CD4-positive, alpha-beta memory T cell (primary cell): ENCODE results near the gene MAML2. TPM values are rescaled to one million over a fixed set of nuclear protein-coding genes. Genes with fewer than 3 reads are reported as not detected.

Experiments used
- CTCF ChIA-PET: fragments of 350-600 bp; sonication (Branson Sonifier 250); formaldehyde crosslinking; loops from one replicate; lab custom pipeline; 2021; ENCODE audit warnings: inconsistent platforms; ENCODE audit not compliant: partially characterized antibody; lab: Charles Lee
- POLR2A ChIA-PET: fragments of 350-600 bp; sonication (Branson Sonifier 250); formaldehyde crosslinking; loops from one replicate; lab custom pipeline; 2021; ENCODE audit not compliant: partially characterized antibody; lab: Charles Lee
- DNase-seq, 5 donors: peaks; one replicate each; pipeline versions ENCODE4 v3.0.0 to v3.0.0-alpha.2; 2020 to 2022; ENCODE audit warnings: mixed read lengths in 1 of 5
- H3K27ac ChIP-seq: one replicate; pipeline ENCODE4 v1.7.0; 2013; ENCODE audit warnings: low read depth, low read length
- H3K27me3 ChIP-seq: 2 replicates; pipeline ENCODE4 v1.7.0; 2013; ENCODE audit warnings: mild to moderate bottlenecking, low read length, moderate library complexity; ENCODE audit not compliant: insufficient read depth
- H3K36me3 ChIP-seq: 2 replicates; pipeline ENCODE4 v1.7.0; 2013; ENCODE audit warnings: mild to moderate bottlenecking, low read length, moderate library complexity; ENCODE audit not compliant: insufficient read depth
- H3K4me1 ChIP-seq: 2 replicates; pipeline ENCODE4 v1.7.0; 2013; ENCODE audit warnings: mild to moderate bottlenecking, low read length, moderate library complexity; ENCODE audit not compliant: insufficient read depth
- H3K4me3 ChIP-seq, 2 donors: one replicate each; pipeline ENCODE4 v1.7.0; 2013; ENCODE audit warnings: low read length in 2 of 2, mild to moderate bottlenecking in 1 of 2
- H3K9me3 ChIP-seq, 2 donors: one replicate each; pipeline ENCODE4 v1.7.0; 2013; ENCODE audit warnings: low read length in 2 of 2, control low read depth in 1 of 2; ENCODE audit not compliant: control insufficient read depth in 1 of 2
- H3K27ac Mint-ChIP-seq, 7 donors: one replicate each; pipeline ENCODE4 v1.8.0; 2020 to 2021; ENCODE audit warnings: mixed read lengths in 7 of 7, mild to moderate bottlenecking in 6 of 7, inconsistent platforms in 3 of 7, moderate library complexity in 3 of 7
- H3K27me3 Mint-ChIP-seq, 2 donors: one replicate each; pipeline ENCODE4 v1.8.0; 2020 to 2021; ENCODE audit warnings: mixed read lengths in 2 of 2
- H3K36me3 Mint-ChIP-seq, 2 donors: one replicate each; pipeline ENCODE4 v1.8.0; 2020 to 2021; ENCODE audit warnings: mixed read lengths in 2 of 2, inconsistent platforms in 1 of 2, mild to moderate bottlenecking in 1 of 2
- H3K4me1 Mint-ChIP-seq, 4 donors: one replicate each; pipeline ENCODE4 v1.8.0; 2020 to 2021; ENCODE audit warnings: mixed read lengths in 4 of 4, mild to moderate bottlenecking in 1 of 4
- H3K4me3 Mint-ChIP-seq, 8 donors: one replicate each; pipeline ENCODE4 v1.8.0; 2020 to 2021; ENCODE audit warnings: mixed read lengths in 8 of 8, mild to moderate bottlenecking in 7 of 8, moderate library complexity in 6 of 8, inconsistent platforms in 3 of 8
- H3K9me3 Mint-ChIP-seq, 8 donors: one replicate each; pipeline ENCODE4 v1.8.0; 2020 to 2021; ENCODE audit warnings: mixed read lengths in 8 of 8, mild to moderate bottlenecking in 5 of 8, inconsistent platforms in 3 of 8, moderate library complexity in 1 of 8
- intact Hi-C: fragments of 100-400 bp; cut with micrococcal nuclease; formaldehyde crosslinking; loops from one replicate; pipeline ENCODE4 v1.15.1; 2023
- polyA plus RNA-seq, 2 donors: library from polyadenylated mRNA; unstranded; fragments of 300-500 nt; fragmentation: Illumina TruSeq; gene quantifications; one replicate each; pipeline ENCODE4 v1.2.3, GENCODE V29; 2021
- total RNA-seq, 2 experiments: library from RNA; stranded (reverse); gene quantifications; one replicate each; pipeline ENCODE4 v1.2.3, GENCODE V29; 2021

The MAML2 gene
- total and polyA plus RNA-seq, 4 experiments from 2014 or later = 1.6 to 38.3 (median 25.5) TPM

DNA sequence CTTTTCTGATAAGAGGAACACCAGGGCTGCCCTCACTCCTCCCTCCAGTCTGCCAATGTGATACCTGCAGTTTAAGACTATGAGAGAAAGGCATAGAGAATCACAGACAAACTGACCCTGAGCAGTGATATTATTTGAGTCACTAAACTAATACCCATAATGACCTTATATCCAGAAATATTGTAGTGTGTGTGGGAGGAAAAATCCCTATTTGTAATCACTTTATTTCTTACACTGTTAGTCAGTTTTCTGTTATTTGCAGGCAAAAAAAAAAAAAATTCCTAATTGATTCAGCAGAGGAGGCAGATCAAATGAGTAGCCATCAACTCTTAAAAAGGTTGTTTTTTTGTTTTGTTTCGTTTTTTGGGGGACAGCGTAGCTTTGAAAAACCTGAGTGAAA is 82.5 kb downstream of the MAML2 start:
- intact Hi-C loops = no loop called here
- CTCF ChIA-PET = interaction anchor here (1.3 to 4.9 kb wide), 2 partner anchors 19 to 81 kb away, joined by 3 to 43 read pairs; partner anchors contain the start of gene MAML2
- peaks cover 9 to 15% of the 10 kb centered on the region in 2 donors for H3K36me3 Mint-ChIP-seq

DNA sequence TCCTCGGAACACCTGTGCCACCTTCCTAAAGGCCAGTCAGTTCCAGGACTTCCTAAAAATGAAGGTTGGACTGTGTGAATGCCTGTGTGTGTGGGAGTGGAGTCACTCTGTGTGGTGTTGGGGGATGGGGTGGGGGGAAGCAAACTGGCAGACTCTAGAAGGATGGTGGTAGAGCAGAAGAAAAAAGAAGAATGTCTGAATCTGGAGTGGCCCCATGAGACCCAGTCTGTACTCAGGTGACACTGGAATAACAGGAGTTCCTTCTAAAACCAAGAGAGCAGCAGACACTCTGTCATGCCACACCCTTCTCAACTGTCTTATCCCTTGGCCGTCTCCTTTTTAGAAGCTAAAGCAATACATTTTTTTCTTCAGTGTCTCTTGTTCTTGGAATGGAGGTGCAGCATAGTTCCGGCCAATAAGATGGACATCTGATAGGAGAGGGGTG is 82.9 kb downstream of the MAML2 start:
- H3K4me1 ChIP-seq = peaks cover 83% of the 10 kb centered on the region
- POLR2A ChIA-PET = interaction anchor here (0.6 to 3.1 kb wide), 8 partner anchors 10 to 81 kb away, joined by 3 to 51 read pairs (median 4); partner anchors contain the start of gene MAML2
- no peak overlapping the region for H3K4me3 ChIP-seq

More for the DNA sequence above, 82.5 kb downstream of the MAML2 start:
- peaks cover 69 to 96% (median 85%) of the 10 kb centered on the region in 4 donors for H3K4me1 Mint-ChIP-seq
- peaks cover 0 to 2% (median 0%) of the 10 kb centered on the region in 8 donors for H3K9me3 Mint-ChIP-seq
- H3K4me1 ChIP-seq = peaks cover 83% of the 10 kb centered on the region
- H3K27ac ChIP-seq = peak overlapping the region; percentile 74
- DNase-seq = no peak
- no peaks in the 10 kb centered on the region for H3K27me3 Mint-ChIP-seq
- H3K4me3 Mint-ChIP-seq = peak overlapping the region in 4 of 8 donors; percentile 13 to 78 (median 42)
- no peaks in the 10 kb centered on the region for H3K9me3 ChIP-seq
- POLR2A ChIA-PET = interaction anchor here (0.6 to 3.1 kb wide), 5 partner anchors 16 to 81 kb away, joined by 3 to 51 read pairs (median 3); partner anchors contain the start of gene MAML2
- no peak overlapping the region for H3K4me3 ChIP-seq
- no peaks in the 10 kb centered on the region for H3K27me3 ChIP-seq
- H3K36me3 ChIP-seq = no peaks in the 10 kb centered on the region
- H3K27ac Mint-ChIP-seq = peak overlapping the region; percentile 75 to 98 (median 96)

DNA sequence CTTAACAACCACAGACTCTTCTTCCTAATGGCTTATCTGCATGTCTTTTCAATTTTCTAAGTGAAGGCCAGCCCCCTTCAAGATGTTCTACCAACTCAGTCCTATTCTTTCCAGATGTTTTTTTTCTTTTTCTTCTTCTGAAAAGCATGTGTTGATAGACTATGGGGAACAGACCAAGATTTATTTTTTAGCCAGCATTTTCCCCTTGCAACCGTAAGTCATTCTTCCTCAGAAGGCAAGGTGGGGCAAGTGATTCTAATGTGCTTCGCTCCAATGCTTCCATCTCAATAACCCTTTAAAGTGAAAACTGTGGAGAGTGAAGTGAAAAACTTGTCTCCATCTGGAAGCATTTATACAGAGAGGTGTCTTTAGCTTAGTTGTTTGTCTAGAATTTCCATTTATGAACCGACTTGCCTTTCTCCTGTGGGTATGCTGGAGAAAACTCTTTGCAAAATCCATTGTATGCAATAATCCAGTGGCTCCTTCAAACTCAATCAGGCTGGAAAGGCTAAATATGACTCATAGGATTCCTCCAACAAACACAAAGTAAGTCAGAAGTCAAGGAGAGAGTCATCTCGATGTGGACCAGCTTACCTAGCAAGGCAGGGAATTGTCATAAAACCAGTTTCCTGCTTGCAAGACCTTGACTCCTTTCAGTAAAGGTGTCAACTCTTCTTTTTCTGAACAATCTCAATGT is 83.7 kb downstream of the MAML2 start:
- Mint-ChIP-seq H3K27ac (peak overlapping the region; percentile 96 to 99 (median 97)), H3K9me3 (peaks cover 0 to 2% (median 0%) of the 10 kb centered on the region in 8 donors), H3K4me3 (peak overlapping the region in 7 of 8 donors; percentile 50 to 89 (median 82)), H3K36me3 (peaks cover 7 to 9% of the 10 kb centered on the region in 2 donors), H3K4me1 (peaks cover 68 to 95% (median 84%) of the 10 kb centered on the region in 4 donors), H3K27me3 (no peaks in the 10 kb centered on the region)
- H3K4me3 ChIP-seq = no peak overlapping the region
- intact Hi-C loops = loop anchor here (1.0 to 2.0 kb wide), 4 partner anchors 8 to 244 kb away; no protein-coding TSS in a partner anchor
- no peak for DNase-seq
- POLR2A ChIA-PET = interaction anchor here (0.6 to 3.1 kb wide), 15 partner anchors 8 to 82 kb away, joined by 3 to 51 read pairs (median 5); partner anchors contain the start of gene MAML2
- H3K36me3 ChIP-seq = no peaks in the 10 kb centered on the region
- H3K9me3 ChIP-seq = no peaks in the 10 kb centered on the region
- H3K27me3 ChIP-seq = no peaks in the 10 kb centered on the region
- CTCF ChIA-PET = interaction anchor here (1.2 to 4.9 kb wide), 4 partner anchors 10 to 206 kb away, joined by 3 to 43 read pairs (median 4); partner anchors contain the start of gene MAML2
- H3K4me1 ChIP-seq = peaks cover 89% of the 10 kb centered on the region
- peak overlapping the region; percentile 74 for H3K27ac ChIP-seq

More for the DNA sequence above, 82.9 kb downstream of the MAML2 start:
- Mint-ChIP-seq H3K9me3 (peaks cover 0 to 2% (median 0%) of the 10 kb centered on the region in 8 donors), H3K27me3 (no peaks in the 10 kb centered on the region), H3K27ac (peak overlapping the region; percentile 80 to 99 (median 96)), H3K36me3 (peaks cover 9 to 15% of the 10 kb centered on the region in 2 donors), H3K4me3 (peak overlapping the region in 7 of 8 donors; percentile 10 to 78 (median 34)), H3K4me1 (peaks cover 70 to 96% (median 85%) of the 10 kb centered on the region in 4 donors)
- Histone ChIP-seq H3K27ac (peak overlapping the region; percentile 74), H3K36me3 (no peaks in the 10 kb centered on the region), H3K27me3 (no peaks in the 10 kb centered on the region), H3K9me3 (no peaks in the 10 kb centered on the region)
- DNase-seq = no peak
- intact Hi-C loops = no loop called here
- CTCF ChIA-PET = interaction anchor here (1.3 to 4.9 kb wide), 2 partner anchors 19 to 81 kb away, joined by 3 to 43 read pairs; partner anchors contain the start of gene MAML2

DNA sequence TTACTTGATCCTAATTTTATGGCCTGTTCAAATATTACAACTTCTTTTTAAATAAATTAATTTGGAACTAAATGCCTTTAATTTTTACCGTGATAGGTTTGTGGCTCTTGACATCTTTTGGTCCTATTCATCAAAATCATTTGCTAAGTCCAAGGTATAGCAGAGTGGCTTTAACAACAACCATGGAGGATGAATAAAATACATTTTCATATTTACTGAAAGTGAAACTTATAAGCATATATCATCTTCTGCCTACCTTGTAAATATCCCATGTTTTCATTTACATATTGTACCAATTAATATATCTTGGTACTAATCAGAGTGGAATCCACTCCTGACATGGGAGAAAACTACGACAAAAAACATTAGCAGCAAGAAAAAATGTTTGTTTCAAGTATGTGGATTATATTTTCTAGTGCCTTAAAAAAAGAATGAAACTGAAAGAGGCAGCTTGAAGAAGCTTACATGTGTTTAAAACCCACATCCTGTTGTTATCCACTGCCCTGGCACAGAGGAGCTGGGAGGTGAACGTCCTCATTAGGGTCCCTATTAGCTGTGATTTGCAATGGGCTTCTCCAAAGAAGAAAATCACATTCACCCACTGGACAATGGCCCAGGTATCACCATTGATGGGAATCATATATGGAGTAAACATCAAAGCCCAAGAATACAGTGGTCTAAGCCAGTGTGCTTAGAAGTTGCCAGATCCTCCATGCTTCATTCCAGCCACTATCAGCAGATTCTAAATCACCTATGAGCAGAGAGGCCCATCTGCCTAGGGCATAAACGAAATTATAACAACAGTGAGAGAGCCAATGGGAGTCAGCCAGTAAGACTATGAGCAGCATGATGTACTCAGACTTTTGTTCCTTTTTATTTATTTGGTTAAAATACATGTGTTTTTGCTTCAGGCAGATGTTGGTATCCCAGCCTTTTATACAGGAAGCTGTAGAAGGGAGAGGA is 84.7 kb downstream of the MAML2 start:
- H3K4me1 ChIP-seq = peaks cover 90% of the 10 kb centered on the region
- ChIA-PET CTCF (interaction anchor here (1.2 to 4.9 kb wide), 4 partner anchors 11 to 205 kb away, joined by 3 to 43 read pairs (median 4); partner anchors contain the start of gene MAML2), POLR2A (interaction anchor here (0.7 to 3.1 kb wide), 17 partner anchors 9 to 246 kb away, joined by 3 to 51 read pairs (median 5); partner anchors contain the start of gene MAML2)
- Mint-ChIP-seq H3K9me3 (peaks cover 0 to 2% (median 0%) of the 10 kb centered on the region in 8 donors), H3K27ac (peak overlapping the region; percentile 96 to 99 (median 97)), H3K4me1 (peaks cover 70 to 95% (median 84%) of the 10 kb centered on the region in 4 donors), H3K4me3 (peak overlapping the region; percentile 72 to 89 (median 82)), H3K36me3 (peaks cover 0 to 6% of the 10 kb centered on the region in 2 donors), H3K27me3 (no peaks in the 10 kb centered on the region)
- H3K27ac ChIP-seq = peak overlapping the region; percentile 74
- H3K27me3 ChIP-seq = no peaks in the 10 kb centered on the region
- peak; percentile 69 to 78 (median 72) for DNase-seq
- peak overlapping the region; percentile 22 to 26 for H3K4me3 ChIP-seq
- no peaks in the 10 kb centered on the region for H3K9me3 ChIP-seq
- no peaks in the 10 kb centered on the region for H3K36me3 ChIP-seq
- intact Hi-C loops = loop anchor here (1.0 to 2.0 kb wide), 5 partner anchors 15 to 243 kb away; partner anchors contain the start of gene MAML2

DNA sequence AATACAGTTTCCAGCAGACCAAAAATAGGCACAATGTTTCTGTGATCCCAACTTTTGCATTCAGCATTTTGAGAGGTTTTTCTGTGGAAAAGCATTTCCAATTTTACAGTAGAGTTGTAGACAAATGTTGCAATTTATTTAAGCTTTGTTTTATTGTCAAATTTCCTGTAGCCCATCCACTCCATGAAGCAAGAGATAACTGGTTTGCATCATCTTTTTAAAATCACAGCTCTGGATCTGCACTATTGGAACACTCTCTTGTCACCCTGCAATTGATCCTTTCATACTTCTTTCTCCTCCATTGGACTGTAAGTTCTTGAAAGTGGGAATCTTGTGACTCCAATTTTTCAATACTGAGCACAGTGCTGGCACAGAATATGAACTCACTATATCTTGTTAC is 86.0 kb downstream of the MAML2 start:
- H3K36me3 ChIP-seq = no peaks in the 10 kb centered on the region
- Mint-ChIP-seq H3K4me1 (peaks cover 70 to 99% (median 86%) of the 10 kb centered on the region in 4 donors), H3K9me3 (peaks cover 0 to 1% (median 0%) of the 10 kb centered on the region in 8 donors), H3K36me3 (peaks cover 2 to 4% of the 10 kb centered on the region in 2 donors), H3K27me3 (no peaks in the 10 kb centered on the region), H3K4me3 (peak overlapping the region in 7 of 8 donors; percentile 72 to 89 (median 82)), H3K27ac (peak overlapping the region; percentile 96 to 99 (median 97))
- CTCF ChIA-PET = interaction anchor here (1.3 to 5.1 kb wide), 3 partner anchors 10 to 86 kb away, joined by 5 to 81 read pairs (median 11); partner anchors contain the start of gene MAML2
- no peak for DNase-seq
- intact Hi-C loops = no loop called here
- POLR2A ChIA-PET = interaction anchor here (0.8 to 5.1 kb wide), 9 partner anchors 7 to 99 kb away, joined by 3 to 76 read pairs (median 4); partner anchors contain the start of gene MAML2
- peaks cover 92% of the 10 kb centered on the region for H3K4me1 ChIP-seq
- no peaks in the 10 kb centered on the region for H3K9me3 ChIP-seq
- H3K27me3 ChIP-seq = no peaks in the 10 kb centered on the region
- peak overlapping the region; percentile 74 for H3K27ac ChIP-seq
- H3K4me3 ChIP-seq = no peak overlapping the region
